ENCODE data around the gene RPS6KA4. TPM values are rescaled to one million over a fixed set of nuclear protein-coding genes. Genes with fewer than 3 reads are reported as not detected.

RPS6KA4 gene
- total RNA-seq, 1 experiment from 2014 or later = 17.6 TPM

DNA sequence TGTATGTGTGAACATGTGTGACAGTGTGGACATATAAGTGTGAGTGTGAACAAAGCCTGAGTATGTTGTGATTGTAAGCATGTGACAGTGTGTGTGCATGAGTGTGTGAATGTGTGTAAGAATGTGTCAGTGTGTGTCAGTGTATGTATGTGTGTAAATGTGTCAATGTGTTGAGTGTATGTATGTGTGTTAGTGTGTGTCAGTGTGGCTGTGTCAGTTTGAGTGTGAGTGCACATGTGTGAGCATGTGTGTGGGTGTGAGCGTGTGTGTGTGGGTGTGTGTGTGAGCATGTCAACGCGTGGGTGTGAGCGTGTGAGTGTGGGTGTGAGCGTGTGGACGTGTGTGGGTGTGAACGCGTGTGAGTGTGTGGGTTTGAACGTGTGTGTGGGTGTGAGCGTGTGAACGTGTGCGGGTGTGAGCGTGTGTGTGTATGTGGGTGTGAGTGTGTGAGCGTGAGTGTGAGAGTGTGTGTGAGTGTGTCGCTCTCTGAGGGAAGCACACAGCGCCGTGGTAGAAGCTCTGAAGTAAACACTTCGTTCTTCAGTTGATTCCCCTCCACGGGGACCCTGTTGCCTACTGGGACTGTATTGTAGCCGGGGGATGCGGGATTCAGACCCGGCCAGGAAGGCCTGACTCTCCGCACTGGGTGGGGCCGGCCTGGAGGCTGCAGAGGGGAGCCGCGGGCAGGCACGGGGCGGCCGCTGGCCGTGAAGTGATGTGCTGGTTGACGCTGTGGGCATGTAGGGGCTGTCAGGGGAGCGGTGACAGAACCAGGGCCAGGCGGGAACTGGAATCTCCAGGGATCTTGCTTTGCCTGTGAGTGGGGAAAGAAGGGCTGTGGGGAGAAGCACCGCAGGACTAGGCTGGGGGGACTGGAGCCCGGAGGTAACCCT lies 21.1 kb downstream of the RPS6KA4 start:
- no peak overlapping the region for H3K4me3 ChIP-seq (ENCODE audit: insufficient read depth, low read depth, low read length)
- peak; percentile 78 for DNase-seq
- no peaks in the 10 kb centered on the region for H3K36me3 ChIP-seq (replicated peaks; ENCODE audit: control insufficient read depth, insufficient read depth, low read length)
- H3K27me3 ChIP-seq (ENCODE audit: control insufficient read depth, insufficient read depth, low read length) = no peaks in the 10 kb centered on the region

DNA sequence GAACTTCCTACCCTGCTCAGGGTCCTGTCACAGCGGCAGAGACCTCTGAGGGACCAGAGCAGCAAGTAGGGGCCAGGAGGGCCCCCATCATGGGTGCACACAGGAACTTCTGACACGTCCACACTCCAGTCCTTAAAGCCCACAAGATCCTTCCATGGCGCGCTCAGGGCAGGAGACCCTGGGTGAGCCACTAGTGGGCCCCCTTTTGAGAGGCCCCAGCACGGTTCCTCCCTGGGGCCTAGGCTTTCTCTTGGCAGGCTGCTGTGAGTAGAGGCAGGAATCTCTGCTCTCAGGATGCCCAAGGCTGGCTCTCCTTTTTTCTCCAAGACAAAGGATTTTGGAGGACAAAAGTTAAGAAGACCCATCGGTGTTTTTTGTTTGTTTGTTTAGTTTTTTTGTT lies 22.4 kb downstream of the RPS6KA4 start:
- Histone ChIP-seq H3K27me3 (ENCODE audit: control insufficient read depth, insufficient read depth, low read length) (no peaks in the 10 kb centered on the region), H3K4me3 (ENCODE audit: insufficient read depth, low read depth, low read length) (no peak overlapping the region), H3K36me3 (replicated peaks; ENCODE audit: control insufficient read depth, insufficient read depth, low read length) (no peaks in the 10 kb centered on the region)
- peak; percentile 54 for DNase-seq

DNA sequence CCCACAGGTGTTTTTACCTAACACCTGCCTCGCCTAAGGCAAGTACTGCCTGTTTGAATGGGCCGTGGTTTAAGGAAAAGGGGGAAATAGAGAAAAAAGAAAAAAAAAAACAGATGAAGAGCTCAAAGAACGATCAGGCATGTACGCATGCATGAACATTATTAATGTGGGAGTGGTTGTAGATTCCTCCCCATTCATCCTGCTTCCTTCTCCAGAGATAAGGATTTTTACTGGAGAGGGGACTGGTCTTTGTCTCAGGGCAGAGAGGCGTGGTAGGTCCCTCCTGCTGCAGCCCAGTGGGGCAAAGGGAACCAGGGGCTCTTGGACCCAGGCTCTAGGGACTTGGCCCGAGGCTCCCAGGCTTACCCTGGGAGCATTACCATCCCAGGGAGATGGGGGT lies 23.1 kb downstream of the RPS6KA4 start:
- DNase-seq = no peak
- Histone ChIP-seq H3K36me3 (replicated peaks; ENCODE audit: control insufficient read depth, insufficient read depth, low read length) (no peaks in the 10 kb centered on the region), H3K27me3 (ENCODE audit: control insufficient read depth, insufficient read depth, low read length) (no peaks in the 10 kb centered on the region), H3K4me3 (ENCODE audit: insufficient read depth, low read depth, low read length) (no peak overlapping the region)

DNA sequence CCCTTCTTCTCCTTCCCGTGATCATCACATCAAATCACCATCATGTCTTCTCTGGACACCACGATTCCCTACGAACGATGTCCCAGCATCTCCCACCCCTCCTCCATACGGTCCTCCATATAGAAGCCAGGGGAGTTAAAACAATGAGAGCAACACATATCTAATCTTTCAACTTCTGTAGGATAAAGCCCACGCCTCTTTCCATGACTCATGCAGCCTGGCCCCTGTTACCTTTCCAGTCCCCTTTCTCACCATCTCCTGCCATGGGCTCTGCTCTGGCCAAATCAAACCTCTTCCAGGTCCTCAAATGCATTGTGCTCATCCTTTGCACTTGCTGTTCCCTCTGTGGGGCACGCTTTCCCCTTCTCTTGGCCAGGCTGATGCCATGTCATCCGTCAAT lies 23.6 kb downstream of the RPS6KA4 start:
- Histone ChIP-seq H3K27me3 (ENCODE audit: control insufficient read depth, insufficient read depth, low read length) (no peaks in the 10 kb centered on the region), H3K4me3 (ENCODE audit: insufficient read depth, low read depth, low read length) (no peak overlapping the region), H3K36me3 (replicated peaks; ENCODE audit: control insufficient read depth, insufficient read depth, low read length) (no peaks in the 10 kb centered on the region)
- DNase-seq = no peak

DNA sequence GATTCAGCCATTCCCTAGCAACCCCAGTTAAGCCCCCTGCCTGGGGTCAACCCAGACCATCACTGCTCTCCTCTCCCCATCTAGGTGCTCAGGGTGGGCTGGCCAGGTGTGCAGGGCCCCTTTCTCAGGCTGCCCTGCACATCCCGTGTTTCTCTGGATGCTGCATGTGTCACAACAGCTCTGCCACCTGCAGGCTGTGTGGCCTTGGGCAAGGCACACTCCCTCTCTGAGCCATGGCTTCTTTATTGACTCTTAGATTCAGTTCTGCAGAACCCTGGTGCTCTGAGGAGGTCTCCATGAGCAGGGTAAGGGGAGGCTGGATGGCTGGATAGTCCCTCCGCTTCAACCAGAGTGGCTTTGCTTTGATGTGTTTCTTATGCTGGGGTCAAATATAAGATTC lies 24.6 kb downstream of the RPS6KA4 start:
- no peaks in the 10 kb centered on the region for H3K36me3 ChIP-seq (replicated peaks; ENCODE audit: control insufficient read depth, insufficient read depth, low read length)
- H3K4me3 ChIP-seq (ENCODE audit: insufficient read depth, low read depth, low read length) = no peak overlapping the region
- H3K27me3 ChIP-seq (ENCODE audit: control insufficient read depth, insufficient read depth, low read length) = no peaks in the 10 kb centered on the region
- no peak for DNase-seq

DNA sequence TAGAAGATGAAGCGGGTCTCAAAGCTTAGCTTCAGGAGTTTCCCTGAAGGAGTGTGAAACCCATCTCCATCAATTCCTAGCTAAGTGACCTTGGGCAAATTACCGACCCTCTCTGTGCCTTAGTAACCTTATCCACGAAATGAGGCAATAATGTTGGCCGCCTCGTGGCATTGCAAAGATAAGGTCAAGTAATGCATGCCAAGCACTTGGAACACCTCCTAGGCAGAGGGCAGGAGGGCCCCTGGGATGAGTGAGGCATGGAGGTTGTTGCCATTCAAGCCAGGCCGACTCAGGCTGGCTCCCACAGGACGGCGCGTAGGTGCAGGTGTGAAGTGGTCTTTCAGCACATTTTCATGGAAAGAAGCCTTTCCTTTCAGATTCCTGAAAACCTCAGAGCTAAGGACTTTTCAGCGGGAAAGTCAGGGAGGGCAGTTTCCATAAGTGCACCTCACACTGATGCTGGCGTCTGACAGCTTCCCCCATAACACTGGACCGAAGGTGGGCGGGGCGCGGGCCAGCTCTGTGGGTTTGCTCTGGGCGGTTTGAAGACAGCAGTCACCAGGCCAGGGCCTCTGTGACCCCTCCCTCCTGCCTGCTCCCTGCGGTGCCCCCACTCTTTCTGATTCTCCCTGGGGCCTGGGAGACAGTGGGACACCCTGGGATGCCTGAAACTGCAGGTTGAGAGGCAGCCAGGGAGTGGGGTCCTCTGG lies 25.2 kb downstream of the RPS6KA4 start:
- DNase-seq = peak; percentile 47
- Histone ChIP-seq H3K4me3 (ENCODE audit: insufficient read depth, low read depth, low read length) (no peak overlapping the region), H3K27me3 (ENCODE audit: control insufficient read depth, insufficient read depth, low read length) (no peaks in the 10 kb centered on the region), H3K36me3 (replicated peaks; ENCODE audit: control insufficient read depth, insufficient read depth, low read length) (no peaks in the 10 kb centered on the region)

DNA sequence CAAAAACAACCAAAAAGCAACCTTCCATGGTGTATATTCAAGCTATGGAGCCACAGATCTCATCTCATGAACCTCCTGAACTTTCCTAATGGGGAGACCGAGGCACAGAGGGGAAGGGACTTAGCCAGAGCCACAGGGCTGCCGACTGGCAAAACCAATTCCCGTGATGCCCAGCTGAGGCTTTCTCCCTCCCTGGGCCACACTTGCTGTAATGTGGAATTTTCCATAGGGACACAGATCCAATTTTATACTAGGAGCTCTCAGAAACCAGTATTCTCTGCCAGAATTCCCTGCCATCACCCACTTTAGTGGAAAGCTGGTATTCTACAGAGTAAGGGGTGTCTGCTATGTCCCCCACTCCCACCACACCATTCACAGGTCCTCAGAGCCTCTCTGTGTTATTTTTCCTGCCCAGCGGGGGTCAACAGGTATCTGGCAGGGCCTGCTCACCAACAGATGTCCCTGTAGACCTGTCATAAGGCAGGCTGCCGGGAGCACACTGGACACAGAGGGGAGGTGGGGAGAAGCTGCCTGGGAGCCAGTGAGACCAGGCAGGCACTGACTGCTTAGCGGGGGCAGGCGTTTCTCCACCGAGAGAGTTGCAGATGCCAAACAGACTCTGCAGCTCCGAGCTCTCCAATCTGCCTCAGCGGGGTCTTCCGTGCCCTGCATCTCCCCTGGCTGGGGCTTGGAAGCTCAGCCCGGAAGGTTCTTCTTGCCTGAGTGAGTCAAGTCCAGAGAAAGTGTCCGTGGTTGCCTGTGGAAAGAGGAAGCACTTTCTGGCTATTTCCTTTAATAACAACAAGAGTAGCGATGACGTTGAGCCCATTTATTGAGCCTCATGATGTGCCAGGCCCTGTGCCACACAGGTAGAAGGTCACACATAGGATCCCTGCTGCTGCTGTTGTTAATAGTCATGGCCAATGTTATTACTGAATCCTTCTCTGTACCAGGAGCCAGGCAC lies 26.3 kb downstream of the RPS6KA4 start:
- Histone ChIP-seq H3K4me3 (ENCODE audit: insufficient read depth, low read depth, low read length) (no peak overlapping the region), H3K36me3 (replicated peaks; ENCODE audit: control insufficient read depth, insufficient read depth, low read length) (no peaks in the 10 kb centered on the region), H3K27me3 (ENCODE audit: control insufficient read depth, insufficient read depth, low read length) (no peaks in the 10 kb centered on the region)
- DNase-seq = peak; percentile 50

DNA sequence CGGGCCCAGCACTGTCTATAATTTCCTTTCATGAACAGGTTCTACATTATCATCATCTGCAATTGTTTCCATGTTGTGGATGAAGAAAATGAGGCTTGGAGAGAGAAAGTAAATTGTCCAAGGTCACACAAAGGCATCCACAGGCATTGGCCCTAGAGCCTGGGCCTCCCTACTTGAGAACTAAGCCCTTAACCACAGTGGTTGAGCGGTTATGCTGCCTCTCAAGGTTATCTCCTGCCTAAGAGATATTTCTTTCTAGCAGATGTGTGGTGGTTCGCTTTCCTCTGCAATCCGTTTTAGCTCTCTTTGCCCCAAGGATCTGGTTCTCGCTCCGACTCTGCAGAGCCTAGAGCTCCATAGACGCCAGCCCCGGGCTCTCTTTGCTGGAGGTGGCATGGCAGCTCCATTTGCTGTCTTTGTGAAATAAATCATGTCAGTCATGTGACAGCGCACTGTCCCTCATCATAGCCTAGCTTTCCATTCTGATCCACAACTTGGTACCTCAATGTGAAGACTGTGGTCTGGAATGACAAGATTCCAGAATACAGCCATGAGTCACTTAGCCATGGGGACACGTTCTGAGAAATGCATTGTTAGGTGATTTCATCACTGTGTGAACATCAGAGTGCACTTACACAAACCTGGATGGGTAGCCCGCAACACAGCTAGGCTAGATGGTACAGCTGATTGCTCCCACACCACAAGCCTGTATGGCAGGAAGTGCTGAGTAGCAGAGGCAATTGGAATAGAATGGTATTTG lies 27.2 kb downstream of the RPS6KA4 start:
- DNase-seq = no peak
- no peaks in the 10 kb centered on the region for H3K27me3 ChIP-seq (ENCODE audit: control insufficient read depth, insufficient read depth, low read length)
- H3K36me3 ChIP-seq (replicated peaks; ENCODE audit: control insufficient read depth, insufficient read depth, low read length) = no peaks in the 10 kb centered on the region
- H3K4me3 ChIP-seq (ENCODE audit: insufficient read depth, low read depth, low read length) = no peak overlapping the region

DNA sequence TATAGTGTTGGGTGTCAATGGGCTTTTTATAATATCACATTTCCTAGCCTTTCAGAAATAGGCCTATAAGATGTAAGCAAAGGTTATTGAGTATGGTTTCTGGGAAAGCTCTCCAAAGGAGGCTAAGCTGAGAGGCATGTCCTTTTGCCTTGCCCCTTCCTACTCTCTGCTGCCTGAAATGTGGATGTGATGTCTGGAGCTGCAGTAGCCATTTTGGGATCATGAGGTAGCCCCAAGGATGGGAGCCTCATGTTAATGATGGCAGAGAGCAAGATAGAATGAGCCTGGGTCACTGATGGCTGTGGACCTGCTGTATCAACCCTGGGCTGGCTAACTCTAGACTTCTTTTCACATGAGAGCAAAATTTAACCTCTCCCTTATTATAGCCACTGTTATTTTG lies 29.0 kb downstream of the RPS6KA4 start:
- Histone ChIP-seq H3K4me3 (ENCODE audit: insufficient read depth, low read depth, low read length) (no peak overlapping the region), H3K36me3 (replicated peaks; ENCODE audit: control insufficient read depth, insufficient read depth, low read length) (no peaks in the 10 kb centered on the region), H3K27me3 (ENCODE audit: control insufficient read depth, insufficient read depth, low read length) (no peaks in the 10 kb centered on the region)
- DNase-seq = no peak

DNA sequence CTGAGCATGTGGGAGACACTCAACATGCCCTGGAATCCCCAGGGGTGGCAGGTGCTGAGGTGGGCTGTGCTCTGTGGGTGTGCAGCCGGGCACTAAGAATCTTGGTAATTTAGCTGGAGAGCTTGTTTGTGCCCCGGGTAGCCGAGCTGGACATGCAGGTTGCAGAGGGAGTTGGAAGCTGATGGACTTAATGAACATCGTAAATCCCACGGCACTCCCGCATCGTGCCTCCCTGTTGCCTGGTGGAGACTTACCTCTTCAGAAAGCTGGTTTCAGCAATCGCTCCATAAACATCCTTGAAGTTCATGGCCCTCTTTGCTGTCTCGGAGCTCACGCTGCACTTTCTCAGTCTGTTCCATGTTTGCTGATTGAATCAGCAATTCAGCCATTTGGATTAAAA lies 29.9 kb downstream of the RPS6KA4 start:
- DNase-seq = no peak
- no peaks in the 10 kb centered on the region for H3K27me3 ChIP-seq (ENCODE audit: control insufficient read depth, insufficient read depth, low read length)
- H3K4me3 ChIP-seq (ENCODE audit: insufficient read depth, low read depth, low read length) = no peak overlapping the region
- no peaks in the 10 kb centered on the region for H3K36me3 ChIP-seq (replicated peaks; ENCODE audit: control insufficient read depth, insufficient read depth, low read length)

DNA sequence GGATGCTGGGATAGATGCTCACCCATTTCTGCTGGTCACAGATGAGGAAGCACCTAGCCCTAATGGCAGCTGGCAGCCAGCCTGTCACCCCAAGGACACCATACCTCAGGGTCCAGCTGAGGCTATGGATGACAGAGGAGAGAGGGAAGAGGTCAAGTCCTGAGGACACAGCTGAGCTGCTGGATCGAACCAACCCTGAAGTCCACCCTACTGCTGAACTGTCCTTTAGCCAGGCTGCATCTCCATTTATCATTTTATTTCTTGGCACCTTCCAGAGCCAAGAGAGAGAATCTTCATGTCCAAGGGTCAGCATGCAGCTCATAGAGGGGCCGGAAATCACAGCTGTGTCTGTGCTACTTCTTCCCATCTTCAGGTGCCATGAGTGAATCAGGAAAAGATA lies 30.9 kb downstream of the RPS6KA4 start:
- H3K27me3 ChIP-seq (ENCODE audit: control insufficient read depth, insufficient read depth, low read length) = no peaks in the 10 kb centered on the region
- DNase-seq = no peak
- no peak overlapping the region for H3K4me3 ChIP-seq (ENCODE audit: insufficient read depth, low read depth, low read length)
- H3K36me3 ChIP-seq (replicated peaks; ENCODE audit: control insufficient read depth, insufficient read depth, low read length) = no peaks in the 10 kb centered on the region

DNA sequence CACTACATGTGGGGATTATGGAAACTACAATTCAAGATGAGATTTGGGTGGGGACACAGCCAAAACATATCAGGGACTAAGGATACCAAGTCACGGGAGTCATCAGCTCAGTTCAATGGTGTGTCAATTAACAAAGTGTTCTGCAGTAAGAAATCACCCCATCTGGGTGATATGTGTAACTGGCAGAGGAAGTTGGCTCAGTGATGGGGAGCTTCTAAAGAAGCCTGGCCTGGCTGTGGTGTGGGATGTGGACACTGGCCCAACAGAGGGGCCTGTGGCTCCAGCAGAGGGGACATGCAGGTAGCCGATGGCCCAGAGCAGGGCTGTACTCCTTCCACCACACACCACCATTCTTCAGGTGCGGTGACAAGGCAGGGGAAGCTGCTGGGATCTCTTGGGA lies 31.6 kb downstream of the RPS6KA4 start:
- no peaks in the 10 kb centered on the region for H3K36me3 ChIP-seq (replicated peaks; ENCODE audit: control insufficient read depth, insufficient read depth, low read length)
- H3K27me3 ChIP-seq (ENCODE audit: control insufficient read depth, insufficient read depth, low read length) = no peaks in the 10 kb centered on the region
- no peak overlapping the region for H3K4me3 ChIP-seq (ENCODE audit: insufficient read depth, low read depth, low read length)
- no peak for DNase-seq

DNA sequence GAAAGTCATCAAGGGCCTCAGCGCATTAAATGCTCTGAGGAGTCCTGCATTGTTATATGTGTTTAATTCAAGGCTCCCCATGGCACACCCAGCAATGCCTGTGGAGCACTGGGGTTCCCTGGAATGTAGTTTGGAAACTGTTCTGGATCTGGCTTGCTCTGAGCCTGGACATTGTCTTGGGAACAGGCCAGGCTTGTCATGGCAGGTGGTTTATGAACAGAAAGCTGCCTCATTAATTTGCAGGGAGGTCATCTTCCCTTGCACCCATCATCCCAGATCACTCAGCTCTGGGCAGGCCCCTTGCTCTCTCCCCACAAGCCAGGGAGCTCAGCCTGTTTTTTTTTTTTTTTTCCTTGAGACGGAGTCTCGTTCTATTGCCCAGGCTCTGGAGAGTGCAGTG lies 32.9 kb downstream of the RPS6KA4 start:
- Histone ChIP-seq H3K4me3 (ENCODE audit: insufficient read depth, low read depth, low read length) (no peak overlapping the region), H3K27me3 (ENCODE audit: control insufficient read depth, insufficient read depth, low read length) (no peaks in the 10 kb centered on the region), H3K36me3 (replicated peaks; ENCODE audit: control insufficient read depth, insufficient read depth, low read length) (no peaks in the 10 kb centered on the region)
- no peak for DNase-seq

DNA sequence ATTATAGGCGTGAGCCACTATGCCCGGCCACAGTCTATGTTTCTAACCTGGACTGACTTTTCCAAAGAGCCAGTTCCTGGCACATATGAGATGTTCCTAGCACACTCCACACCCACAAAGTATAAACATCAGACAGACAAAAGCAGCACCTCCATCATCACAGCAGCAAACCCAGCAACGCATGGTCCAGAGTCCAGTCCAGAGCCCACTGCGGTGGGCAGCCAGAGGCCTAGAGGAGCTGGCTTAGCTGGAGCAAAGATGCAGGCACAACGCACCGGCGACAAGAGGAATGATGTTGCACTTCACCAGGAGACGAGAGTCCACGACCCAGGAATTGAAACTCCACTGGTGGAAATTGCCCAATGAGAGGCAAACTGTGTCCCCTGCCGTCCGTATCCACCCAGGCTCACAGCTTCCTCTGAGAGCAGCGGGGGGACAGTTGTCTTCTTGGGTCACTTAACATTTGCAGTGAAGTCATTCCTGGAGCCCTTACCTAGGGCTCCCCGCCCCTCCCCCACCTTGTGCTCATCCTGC lies 36.6 kb downstream of the RPS6KA4 start:
- no peak overlapping the region for H3K4me3 ChIP-seq (ENCODE audit: insufficient read depth, low read depth, low read length)
- no peaks in the 10 kb centered on the region for H3K36me3 ChIP-seq (replicated peaks; ENCODE audit: control insufficient read depth, insufficient read depth, low read length)
- no peaks in the 10 kb centered on the region for H3K27me3 ChIP-seq (ENCODE audit: control insufficient read depth, insufficient read depth, low read length)
- DNase-seq = no peak

Measured in H7 (cell line).